Sigmoid colon (tissue), 7 donors: ENCODE measurements around the gene RBM23. TPM values are rescaled to one million over a fixed set of nuclear protein-coding genes. Genes with fewer than 3 reads are reported as not detected.
"Not testable (repeated sequence)": the region's sequence is repeated elsewhere in the genome, so short reads cannot be mapped to it uniquely, and the experiment has no call there.

Source experiments
- DNase-seq: peaks from one replicate; pipeline ENCODE4 v3.0.0-alpha.2; 2019
- H3K27ac ChIP-seq, 4 donors: fragments of 200-600 bp; sonication (generic); one replicate each; pipeline ENCODE4 v1.5.1; 2016 to 2019; ENCODE audit warnings: mild to moderate bottlenecking in 1 of 4
- H3K27me3 ChIP-seq, 3 donors: fragments of 200-600 bp; sonication (generic); one replicate each; pipeline ENCODE4 v1.5.1; 2019; ENCODE audit warnings: mild to moderate bottlenecking in 1 of 3
- H3K36me3 ChIP-seq, 4 donors: fragments of 200-600 bp; sonication (generic); one replicate each; pipeline ENCODE4 v1.5.1; 2016 to 2019
- H3K4me1 ChIP-seq, 4 donors: fragments of 200-600 bp; sonication (generic); one replicate each; pipeline ENCODE4 v1.5.1; 2017 to 2019
- H3K4me3 ChIP-seq, 4 donors: fragments of 200-600 bp; sonication (generic); one replicate each; pipeline ENCODE4 v1.5.1; 2017 to 2019; ENCODE audit warnings: mild to moderate bottlenecking in 2 of 4, moderate library complexity in 1 of 4
- H3K9me3 ChIP-seq, 4 donors: fragments of 200-600 bp in 3 of 4; sonication (generic) in 3 of 4; one replicate each; pipeline versions ENCODE4 v1.5.1 to v1.6.1; 2013 to 2019
- EP300 ChIP-seq, 4 donors: sonication (generic); formaldehyde crosslinking; IDR thresholded peaks; one replicate each; pipeline ENCODE4 v1.6.1; 2017; ENCODE audit warnings: antibody characterized with exemption in 4 of 4
- POLR2A ChIP-seq, 2 donors: fragments of 450-650 bp; IDR thresholded peaks; one replicate each; pipeline ENCODE4 v1.6.1; 2016; ENCODE audit warnings: antibody characterized with exemption in 2 of 2, mild to moderate bottlenecking in 2 of 2, moderate library complexity in 2 of 2
- POLR2AphosphoS5 ChIP-seq, 4 donors: sonication (generic); formaldehyde crosslinking; IDR thresholded peaks; one replicate each; pipeline ENCODE4 v1.6.1; 2017; ENCODE audit warnings: antibody characterized with exemption in 4 of 4
- WGBS, 2 donors: extraction: QIAGEN DNeasy Blood & Tissue Kit; methylation state at CpG; one replicate each; pipeline ENCODE4 v1.1.7; 2013; 5-methylcytosine and 5-hydroxymethylcytosine counted together
- intact Hi-C: fragments of 100-400 bp; cut with DNase I; formaldehyde crosslinking; loops from one replicate; pipeline ENCODE4 v1.15.1; 2023
- polyA plus RNA-seq, 3 donors: library from polyadenylated mRNA; stranded (reverse); fragments of 200-250 nt; gene quantifications; one replicate each; pipeline ENCODE4 v1.2.3, GENCODE V29; 2013
- total RNA-seq, 4 donors: library from RNA; depleted of rRNA; stranded (reverse); fragments of >200 nt; gene quantifications; one replicate each; pipeline ENCODE4 v1.1.0, GENCODE V29; 2016
- TF ChIP-seq, protein P1 (sequence below), 4 experiments: fragments of 450-650 bp in 3 of 4; fragments of 200-600 bp in 1 of 4; IDR thresholded peaks; one replicate each; pipeline ENCODE4 v1.5.1; 2016 to 2019; ENCODE audit warnings: antibody characterized with exemption in 4 of 4, mild to moderate bottlenecking in 3 of 4, moderate library complexity in 2 of 4
- donor health status: healthy with polysubstance abuse.
- donor health status: Bipolar disorder and iron deficiency.
- donor health status: healthy.

RBM23 gene
- total and polyA plus RNA-seq, 7 donors = 31.8 to 5,076 (median 356) TPM

GRCh38 chr14:22856428-22856827, 62.5 kb downstream of the RBM23 start:
- peaks cover 0 to 20% (median 13%) of the 10 kb centered on the region in 4 donors for H3K4me1 ChIP-seq
- H3K27ac ChIP-seq = no peak overlapping the region
- no peaks in the 10 kb centered on the region for H3K27me3 ChIP-seq
- TF ChIP-seq POLR2AphosphoS5 (IDR thresholded peaks at IDR 0.05) (no peak), EP300 (IDR thresholded peaks at IDR 0.05) (no peak), POLR2A (IDR thresholded peaks at IDR 0.05) (no peak)
- TF ChIP-seq, protein P1, sequence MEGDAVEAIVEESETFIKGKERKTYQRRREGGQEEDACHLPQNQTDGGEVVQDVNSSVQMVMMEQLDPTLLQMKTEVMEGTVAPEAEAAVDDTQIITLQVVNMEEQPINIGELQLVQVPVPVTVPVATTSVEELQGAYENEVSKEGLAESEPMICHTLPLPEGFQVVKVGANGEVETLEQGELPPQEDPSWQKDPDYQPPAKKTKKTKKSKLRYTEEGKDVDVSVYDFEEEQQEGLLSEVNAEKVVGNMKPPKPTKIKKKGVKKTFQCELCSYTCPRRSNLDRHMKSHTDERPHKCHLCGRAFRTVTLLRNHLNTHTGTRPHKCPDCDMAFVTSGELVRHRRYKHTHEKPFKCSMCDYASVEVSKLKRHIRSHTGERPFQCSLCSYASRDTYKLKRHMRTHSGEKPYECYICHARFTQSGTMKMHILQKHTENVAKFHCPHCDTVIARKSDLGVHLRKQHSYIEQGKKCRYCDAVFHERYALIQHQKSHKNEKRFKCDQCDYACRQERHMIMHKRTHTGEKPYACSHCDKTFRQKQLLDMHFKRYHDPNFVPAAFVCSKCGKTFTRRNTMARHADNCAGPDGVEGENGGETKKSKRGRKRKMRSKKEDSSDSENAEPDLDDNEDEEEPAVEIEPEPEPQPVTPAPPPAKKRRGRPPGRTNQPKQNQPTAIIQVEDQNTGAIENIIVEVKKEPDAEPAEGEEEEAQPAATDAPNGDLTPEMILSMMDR (IDR thresholded peaks at IDR 0.05) = no peak
- no peaks in the 10 kb centered on the region for H3K36me3 ChIP-seq
- H3K9me3 ChIP-seq = no peaks in the 10 kb centered on the region
- DNase-seq = no peak
- no peak overlapping the region for H3K4me3 ChIP-seq
- intact Hi-C loops = no loop called here
- 93 to 96% methylated on average over 5 of the region's 5 CpGs for WGBS, 2 donors

- WGBS, 2 donors = 87 to 90% methylated on average over 8 of the region's 8 CpGs
- DNase-seq = peak; percentile 40
- H3K27me3 ChIP-seq = no peaks in the 10 kb centered on the region
- no peak overlapping the region for H3K27ac ChIP-seq
- no peaks in the 10 kb centered on the region for H3K9me3 ChIP-seq
- no peaks in the 10 kb centered on the region for H3K36me3 ChIP-seq
- H3K4me1 ChIP-seq = peaks cover 0 to 33% (median 26%) of the 10 kb centered on the region in 4 donors
- intact Hi-C loops = loop anchor here (5.0 kb wide), 1 partner anchor 88 kb away; the partner anchor contains the start of gene OXA1L
- no peak overlapping the region for H3K4me3 ChIP-seq
- no peak for TF ChIP-seq EP300 (IDR thresholded peaks at IDR 0.05)
- TF ChIP-seq, protein P1 (IDR thresholded peaks at IDR 0.05) = no peak
- TF ChIP-seq POLR2A (IDR thresholded peaks at IDR 0.05) = no peak
- no peak for TF ChIP-seq POLR2AphosphoS5 (IDR thresholded peaks at IDR 0.05)
Observed at GRCh38 chr14:22854963-22855724, 63.8 kb downstream of the RBM23 start.

- H3K27ac ChIP-seq, H3K36me3 ChIP-seq, H3K4me3 ChIP-seq, H3K27me3 ChIP-seq, H3K9me3 ChIP-seq: not testable (repeated sequence)
- peaks cover 0 to 42% (median 35%) of the 10 kb centered on the region in 4 donors for H3K4me1 ChIP-seq
- peak; percentile 20 for DNase-seq
- WGBS, 2 donors = 92 to 96% methylated on average over 11 of the region's 11 CpGs
- intact Hi-C loops = loop anchor here (5.0 kb wide), 1 partner anchor 87 kb away; the partner anchor contains the start of gene OXA1L
Observed at GRCh38 chr14:22854296-22854695, 64.7 kb downstream of the RBM23 start.

- intact Hi-C loops = loop anchor here (1.0 to 5.0 kb wide), 3 partner anchors 31 to 282 kb away; partner anchors contain the start of gene OXA1L
- TF ChIP-seq POLR2AphosphoS5 (IDR thresholded peaks at IDR 0.05) (peak in 3 of 4 donors; percentile 18 to 51 (median 22)), EP300 (IDR thresholded peaks at IDR 0.05) (no peak), POLR2A (IDR thresholded peaks at IDR 0.05) (no peak)
- TF ChIP-seq, protein P1 (IDR thresholded peaks at IDR 0.05) = peak; percentile 86 to 99 (median 98)
- Histone ChIP-seq H3K27me3 (no peaks in the 10 kb centered on the region), H3K36me3 (no peaks in the 10 kb centered on the region), H3K4me3 (peak overlapping the region; percentile 5 to 46 (median 42)), H3K9me3 (no peaks in the 10 kb centered on the region), H3K4me1 (peaks cover 0 to 53% (median 46%) of the 10 kb centered on the region in 4 donors), H3K27ac (peak overlapping the region; percentile 48 to 98 (median 80))
- DNase-seq = peak; percentile 94
- 1% methylated on average over 20 of the region's 20 CpGs for WGBS, 2 donors
Observed at GRCh38 chr14:22852940-22853767, 65.8 kb downstream of the RBM23 start.

- DNase-seq = no peak
- H3K36me3 ChIP-seq = no peaks in the 10 kb centered on the region
- peak overlapping the region; percentile 48 to 98 (median 80) for H3K27ac ChIP-seq
- 24 to 75% methylated on average over 2 of the region's 2 CpGs for WGBS, 2 donors
- intact Hi-C loops = loop anchor here (2.0 to 5.0 kb wide), 2 partner anchors 85 to 282 kb away; partner anchors contain the start of gene OXA1L
- no peak overlapping the region for H3K4me3 ChIP-seq
- no peaks in the 10 kb centered on the region for H3K27me3 ChIP-seq
- H3K4me1 ChIP-seq = peaks cover 0 to 59% (median 52%) of the 10 kb centered on the region in 4 donors
- no peaks in the 10 kb centered on the region for H3K9me3 ChIP-seq
- TF ChIP-seq, protein P1 (IDR thresholded peaks at IDR 0.05) = no peak
- TF ChIP-seq EP300 (IDR thresholded peaks at IDR 0.05) (no peak), POLR2A (IDR thresholded peaks at IDR 0.05) (no peak), POLR2AphosphoS5 (IDR thresholded peaks at IDR 0.05) (no peak)
Observed at GRCh38 chr14:22852599-22852939, 66.4 kb downstream of the RBM23 start.

DNA sequence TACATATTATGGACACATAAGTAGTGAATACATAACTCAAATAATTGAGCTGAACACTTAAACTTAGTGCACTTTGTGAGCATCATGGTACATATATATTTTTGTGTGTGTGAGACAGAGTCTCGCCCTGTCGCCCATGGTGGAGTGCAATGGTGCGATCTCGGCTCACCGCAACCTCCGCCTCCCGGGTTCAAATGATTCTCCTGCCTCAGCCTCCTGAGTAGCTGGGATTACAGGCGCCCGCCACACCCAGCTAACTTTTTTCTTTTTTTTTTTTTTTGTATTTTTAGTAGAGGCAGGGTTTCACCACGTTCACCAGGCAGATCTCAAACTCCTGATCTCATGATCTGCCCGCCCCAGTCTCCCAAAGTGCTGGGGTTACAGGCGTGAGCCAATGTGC, 66.8 kb downstream of the RBM23 start:
- WGBS, 2 donors = 76 to 78% methylated on average over 11 of the region's 12 CpGs
- H3K4me1 ChIP-seq = peaks cover 0 to 63% (median 56%) of the 10 kb centered on the region in 4 donors

More for the DNA sequence above, 66.8 kb downstream of the RBM23 start:
- peak; percentile 40 for DNase-seq
- H3K36me3 ChIP-seq, H3K9me3 ChIP-seq, H3K4me3 ChIP-seq, H3K27me3 ChIP-seq: not testable (repeated sequence)
- peak overlapping the region; percentile 86 to 98 (median 89) for H3K27ac ChIP-seq
- intact Hi-C loops = loop anchor here (2.0 to 5.0 kb wide), 2 partner anchors 85 to 281 kb away; partner anchors contain the start of gene OXA1L
